Activated T-helper 1 cell treated with anti-CD3 and anti-CD28 coated beads, Interleukin-12 subunit alpha, Interleukin-12 subunit beta, Interleukin-2, Interleukin-4 antibody, amounts not matched to agents 30 ng/mL and 10 ng/mL and 1 ng/mL, durations not matched to agents 14 hours and 24 hours and 36 hours (primary cell): ENCODE measurements around the gene NBPF3. TPM values are rescaled to one million over a fixed set of nuclear protein-coding genes. Genes with fewer than 3 reads are reported as not detected.
"Not testable (repeated sequence)": the region's sequence is repeated elsewhere in the genome, so short reads cannot be mapped to it uniquely, and the experiment has no call there.

Experiments
- DNase-seq: peaks from one replicate; pipeline ENCODE4 v3.0.0; 2021; ENCODE audit warnings: low spot score
- H3K27ac Mint-ChIP-seq: one replicate; pipeline ENCODE4 v1.8.0; 2021; ENCODE audit warnings: mild to moderate bottlenecking, mixed read lengths
- H3K27me3 Mint-ChIP-seq: one replicate; pipeline ENCODE4 v1.8.0; 2022; ENCODE audit warnings: mild to moderate bottlenecking, moderate library complexity, mixed read lengths; ENCODE audit not compliant: insufficient read depth
- H3K36me3 Mint-ChIP-seq: one replicate; pipeline ENCODE4 v1.8.0; 2021; ENCODE audit warnings: low read depth, mixed read lengths
- H3K4me1 Mint-ChIP-seq: one replicate; pipeline ENCODE4 v1.8.0; 2021; ENCODE audit warnings: low read depth, mixed read lengths
- H3K4me3 Mint-ChIP-seq: one replicate; pipeline ENCODE4 v1.8.0; 2021; ENCODE audit warnings: mild to moderate bottlenecking, moderate library complexity, mixed read lengths
- H3K9me3 Mint-ChIP-seq: one replicate; pipeline ENCODE4 v1.8.0; 2021; ENCODE audit warnings: mixed read lengths
- intact Hi-C: fragments of 100-400 bp; cut with micrococcal nuclease; formaldehyde crosslinking; loops from one replicate; pipeline ENCODE4 v1.15.1; 2024
- total RNA-seq: library from RNA; stranded (reverse); gene quantifications from 2 replicates; pipeline ENCODE4 v1.2.3, GENCODE V29; 2022

NBPF3 gene
- total RNA-seq, 1 donor from 2014 or later, result 3.4 TPM

GRCh38 chr1:21428481-21429073 lies 11.4 kb upstream of the NBPF3 start:
- H3K27me3 Mint-ChIP-seq, result peaks cover 19% of the 10 kb centered on the region
- DNase-seq, H3K4me3 Mint-ChIP-seq, H3K36me3 Mint-ChIP-seq, intact Hi-C loops, H3K4me1 Mint-ChIP-seq, H3K27ac Mint-ChIP-seq, H3K9me3 Mint-ChIP-seq: not testable (repeated sequence)

- DNase-seq, H3K4me3 Mint-ChIP-seq, H3K36me3 Mint-ChIP-seq, H3K9me3 Mint-ChIP-seq, H3K4me1 Mint-ChIP-seq, H3K27ac Mint-ChIP-seq, intact Hi-C loops: not testable (repeated sequence)
- H3K27me3 Mint-ChIP-seq, result peaks cover 19% of the 10 kb centered on the region
Observed at GRCh38 chr1:21429210-21429609, 10.7 kb upstream of the NBPF3 start.

GRCh38 chr1:21430875-21431274 lies 9.1 kb upstream of the NBPF3 start:
- intact Hi-C loops, H3K36me3 Mint-ChIP-seq, DNase-seq, H3K27ac Mint-ChIP-seq, H3K4me3 Mint-ChIP-seq, H3K4me1 Mint-ChIP-seq, H3K9me3 Mint-ChIP-seq: not testable (repeated sequence)
- peaks cover 19% of the 10 kb centered on the region for H3K27me3 Mint-ChIP-seq

GRCh38 chr1:21434394-21434793 lies 5.5 kb upstream of the NBPF3 start:
- Mint-ChIP-seq H3K36me3 (no peaks in the 10 kb centered on the region), H3K27ac (no peak overlapping the region), H3K27me3 (peaks cover 24% of the 10 kb centered on the region), H3K4me3 (no peak overlapping the region), H3K9me3 (no peaks in the 10 kb centered on the region), H3K4me1 (peaks cover 3% of the 10 kb centered on the region)
- no peak for DNase-seq
- intact Hi-C loops, result no loop called here

GRCh38 chr1:21435646-21436487 lies 4.1 kb upstream of the NBPF3 start:
- H3K4me1 Mint-ChIP-seq, result peaks cover 13% of the 10 kb centered on the region
- peaks cover 31% of the 10 kb centered on the region for H3K27me3 Mint-ChIP-seq
- H3K27ac Mint-ChIP-seq, result no peak overlapping the region
- H3K36me3 Mint-ChIP-seq, result no peaks in the 10 kb centered on the region
- no peaks in the 10 kb centered on the region for H3K9me3 Mint-ChIP-seq
- intact Hi-C loops, result no loop called here
- no peak for DNase-seq
- no peak overlapping the region for H3K4me3 Mint-ChIP-seq

GRCh38 chr1:21436488-21437340 lies 3.2 kb upstream of the NBPF3 start:
- no peak overlapping the region for H3K4me3 Mint-ChIP-seq
- H3K27ac Mint-ChIP-seq, result no peak overlapping the region
- H3K27me3 Mint-ChIP-seq, result peaks cover 33% of the 10 kb centered on the region
- H3K9me3 Mint-ChIP-seq, result no peaks in the 10 kb centered on the region
- H3K4me1 Mint-ChIP-seq, result peaks cover 16% of the 10 kb centered on the region
- DNase-seq, result no peak
- intact Hi-C loops, result no loop called here
- H3K36me3 Mint-ChIP-seq, result no peaks in the 10 kb centered on the region

DNA sequence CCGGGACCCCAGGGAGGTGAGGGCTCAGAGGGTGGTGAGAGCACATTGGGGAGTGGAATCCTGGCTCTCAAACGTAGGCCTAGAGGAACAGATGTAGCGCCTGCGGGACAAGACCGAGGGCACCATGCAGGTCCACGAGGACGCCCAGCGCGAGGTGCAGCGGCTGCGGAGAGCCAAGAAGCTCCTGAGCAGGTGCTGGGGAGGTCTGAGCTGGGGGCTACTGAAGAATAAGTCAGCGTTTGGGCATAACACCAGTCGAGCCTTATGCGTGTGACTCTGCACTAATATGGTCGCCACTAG lies 2.6 kb upstream of the NBPF3 start:
- no peak for DNase-seq
- intact Hi-C loops, result no loop called here
- H3K4me3 Mint-ChIP-seq, result no peak overlapping the region
- H3K27ac Mint-ChIP-seq, result no peak overlapping the region
- no peaks in the 10 kb centered on the region for H3K9me3 Mint-ChIP-seq
- peaks cover 31% of the 10 kb centered on the region for H3K27me3 Mint-ChIP-seq
- H3K4me1 Mint-ChIP-seq, result peaks cover 16% of the 10 kb centered on the region
- H3K36me3 Mint-ChIP-seq, result no peaks in the 10 kb centered on the region

- H3K9me3 Mint-ChIP-seq, intact Hi-C loops, DNase-seq, H3K27ac Mint-ChIP-seq, H3K36me3 Mint-ChIP-seq: not testable (repeated sequence)
- Mint-ChIP-seq H3K4me3 (peak overlapping the region; percentile 91), H3K4me1 (peaks cover 16% of the 10 kb centered on the region), H3K27me3 (peaks cover 27% of the 10 kb centered on the region)
Observed at GRCh38 chr1:21438646-21439312, 1.2 kb upstream of the NBPF3 start.

DNA sequence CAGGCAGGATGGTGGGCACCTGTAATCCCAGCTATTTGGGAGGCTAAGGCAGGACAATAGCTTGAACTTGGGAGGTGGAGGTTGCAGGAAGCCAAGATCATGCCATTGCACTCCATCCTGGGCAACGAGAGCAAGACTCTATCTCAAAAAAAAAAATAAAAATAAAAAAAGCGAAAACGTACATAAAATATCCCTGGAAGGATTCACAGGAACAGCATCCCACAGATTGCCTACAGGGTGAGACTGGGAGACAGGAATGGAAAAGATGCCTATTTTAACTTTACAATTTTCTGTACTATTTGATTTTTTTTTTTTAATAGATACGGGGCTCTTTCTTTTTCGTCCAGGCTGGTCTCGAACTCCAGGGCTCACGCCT lies 604 bp upstream of the NBPF3 start:
- peaks cover 27% of the 10 kb centered on the region for H3K27me3 Mint-ChIP-seq

GRCh38 chr1:21440630-21441125 lies 741 bp downstream of the NBPF3 start:
- not testable (repeated sequence) for H3K36me3 Mint-ChIP-seq, H3K9me3 Mint-ChIP-seq

More for the DNA sequence above, 604 bp upstream of the NBPF3 start:
- H3K36me3 Mint-ChIP-seq, result no peaks in the 10 kb centered on the region
- H3K9me3 Mint-ChIP-seq, result no peaks in the 10 kb centered on the region
- peaks cover 16% of the 10 kb centered on the region for H3K4me1 Mint-ChIP-seq
- no peak for DNase-seq
- H3K4me3 Mint-ChIP-seq, result peak overlapping the region; percentile 91
- intact Hi-C loops, result no loop called here
- peak overlapping the region; percentile 80 for H3K27ac Mint-ChIP-seq

DNA sequence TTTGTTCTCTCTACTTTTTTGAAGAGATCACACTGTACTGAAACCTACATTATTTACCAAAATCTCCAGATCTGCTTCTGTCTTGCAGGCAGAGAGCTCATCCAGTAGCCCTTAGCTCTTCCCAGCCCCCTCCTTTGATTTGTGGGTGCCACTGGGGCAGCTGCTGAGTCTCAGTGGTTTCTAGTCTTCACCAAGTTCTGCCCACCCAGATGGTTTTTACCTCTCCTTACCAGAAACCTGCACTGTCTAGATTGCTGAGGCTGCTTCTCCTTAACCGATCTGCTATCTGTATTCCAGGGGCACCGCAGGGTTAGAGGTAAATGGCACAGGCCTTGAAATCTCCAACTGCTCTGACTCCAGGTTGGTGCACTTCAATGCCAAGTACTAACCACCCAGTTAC lies 6.7 kb downstream of the NBPF3 start:
- H3K27me3 Mint-ChIP-seq, intact Hi-C loops, H3K36me3 Mint-ChIP-seq, H3K9me3 Mint-ChIP-seq, H3K4me3 Mint-ChIP-seq, H3K4me1 Mint-ChIP-seq, DNase-seq, H3K27ac Mint-ChIP-seq: not testable (repeated sequence)

More at GRCh38 chr1:21440630-21441125, 741 bp downstream of the NBPF3 start:
- peaks cover 28% of the 10 kb centered on the region for H3K27me3 Mint-ChIP-seq
- peak overlapping the region; percentile 40 for H3K27ac Mint-ChIP-seq
- H3K4me3 Mint-ChIP-seq, result peak overlapping the region; percentile 84
- peak; percentile 38 for DNase-seq
- intact Hi-C loops, result loop anchor here (1.0 kb wide), 1 partner anchor 147 kb away; no protein-coding TSS in a partner anchor
- peaks cover 16% of the 10 kb centered on the region for H3K4me1 Mint-ChIP-seq

GRCh38 chr1:21447311-21447710 lies 7.4 kb downstream of the NBPF3 start:
- H3K27ac Mint-ChIP-seq, result no peak overlapping the region
- H3K27me3 Mint-ChIP-seq, result peaks cover 10% of the 10 kb centered on the region
- intact Hi-C loops, result no loop called here
- H3K9me3 Mint-ChIP-seq, result no peaks in the 10 kb centered on the region
- no peaks in the 10 kb centered on the region for H3K4me1 Mint-ChIP-seq
- no peak overlapping the region for H3K4me3 Mint-ChIP-seq
- peaks cover 4% of the 10 kb centered on the region for H3K36me3 Mint-ChIP-seq
- DNase-seq, result no peak
